ENCODE results near the gene P2RX6. TPM values are rescaled to one million over a fixed set of nuclear protein-coding genes. Genes with fewer than 3 reads are reported as not detected.

P2RX6 gene
- total RNA-seq, 1 donor from 2014 or later, result 0.26 TPM

DNA sequence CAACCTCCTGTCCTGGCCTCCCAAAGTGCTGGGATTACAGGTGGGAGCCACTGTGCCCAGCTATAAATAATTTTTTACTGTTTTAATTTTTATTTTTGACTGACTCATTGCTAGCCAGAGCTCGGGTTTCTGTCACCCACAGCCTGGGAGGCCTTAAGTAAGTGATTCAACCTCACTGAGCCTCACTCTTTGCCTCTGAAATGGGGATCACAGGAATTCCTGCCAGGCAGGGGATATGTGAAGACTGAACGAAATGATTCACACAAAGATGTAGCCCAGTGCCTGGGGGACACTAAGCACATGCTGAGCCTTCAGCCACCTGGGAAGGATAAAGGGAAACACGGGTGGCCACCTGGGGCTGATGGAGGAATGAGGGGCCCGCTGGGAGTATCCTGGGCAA lies 27.0 kb downstream of the P2RX6 start:
- no peak for FAIRE-seq
- Histone ChIP-seq H3K4me3 (ENCODE audit: low read depth, low read length) (no peak overlapping the region), H3K36me3 (ENCODE audit: control insufficient read depth, insufficient read depth, low read length) (no peaks in the 10 kb centered on the region), H3K27me3 (ENCODE audit: control insufficient read depth, insufficient read depth, low read length) (no peaks in the 10 kb centered on the region)
- DNase-seq (ENCODE audit: low read depth), result peak; percentile 52
- TF ChIP-seq, protein P1, sequence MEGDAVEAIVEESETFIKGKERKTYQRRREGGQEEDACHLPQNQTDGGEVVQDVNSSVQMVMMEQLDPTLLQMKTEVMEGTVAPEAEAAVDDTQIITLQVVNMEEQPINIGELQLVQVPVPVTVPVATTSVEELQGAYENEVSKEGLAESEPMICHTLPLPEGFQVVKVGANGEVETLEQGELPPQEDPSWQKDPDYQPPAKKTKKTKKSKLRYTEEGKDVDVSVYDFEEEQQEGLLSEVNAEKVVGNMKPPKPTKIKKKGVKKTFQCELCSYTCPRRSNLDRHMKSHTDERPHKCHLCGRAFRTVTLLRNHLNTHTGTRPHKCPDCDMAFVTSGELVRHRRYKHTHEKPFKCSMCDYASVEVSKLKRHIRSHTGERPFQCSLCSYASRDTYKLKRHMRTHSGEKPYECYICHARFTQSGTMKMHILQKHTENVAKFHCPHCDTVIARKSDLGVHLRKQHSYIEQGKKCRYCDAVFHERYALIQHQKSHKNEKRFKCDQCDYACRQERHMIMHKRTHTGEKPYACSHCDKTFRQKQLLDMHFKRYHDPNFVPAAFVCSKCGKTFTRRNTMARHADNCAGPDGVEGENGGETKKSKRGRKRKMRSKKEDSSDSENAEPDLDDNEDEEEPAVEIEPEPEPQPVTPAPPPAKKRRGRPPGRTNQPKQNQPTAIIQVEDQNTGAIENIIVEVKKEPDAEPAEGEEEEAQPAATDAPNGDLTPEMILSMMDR (IDR thresholded peaks at IDR 0.05; ENCODE audit: insufficient read depth, low read length, severe bottlenecking), result no peak

DNA sequence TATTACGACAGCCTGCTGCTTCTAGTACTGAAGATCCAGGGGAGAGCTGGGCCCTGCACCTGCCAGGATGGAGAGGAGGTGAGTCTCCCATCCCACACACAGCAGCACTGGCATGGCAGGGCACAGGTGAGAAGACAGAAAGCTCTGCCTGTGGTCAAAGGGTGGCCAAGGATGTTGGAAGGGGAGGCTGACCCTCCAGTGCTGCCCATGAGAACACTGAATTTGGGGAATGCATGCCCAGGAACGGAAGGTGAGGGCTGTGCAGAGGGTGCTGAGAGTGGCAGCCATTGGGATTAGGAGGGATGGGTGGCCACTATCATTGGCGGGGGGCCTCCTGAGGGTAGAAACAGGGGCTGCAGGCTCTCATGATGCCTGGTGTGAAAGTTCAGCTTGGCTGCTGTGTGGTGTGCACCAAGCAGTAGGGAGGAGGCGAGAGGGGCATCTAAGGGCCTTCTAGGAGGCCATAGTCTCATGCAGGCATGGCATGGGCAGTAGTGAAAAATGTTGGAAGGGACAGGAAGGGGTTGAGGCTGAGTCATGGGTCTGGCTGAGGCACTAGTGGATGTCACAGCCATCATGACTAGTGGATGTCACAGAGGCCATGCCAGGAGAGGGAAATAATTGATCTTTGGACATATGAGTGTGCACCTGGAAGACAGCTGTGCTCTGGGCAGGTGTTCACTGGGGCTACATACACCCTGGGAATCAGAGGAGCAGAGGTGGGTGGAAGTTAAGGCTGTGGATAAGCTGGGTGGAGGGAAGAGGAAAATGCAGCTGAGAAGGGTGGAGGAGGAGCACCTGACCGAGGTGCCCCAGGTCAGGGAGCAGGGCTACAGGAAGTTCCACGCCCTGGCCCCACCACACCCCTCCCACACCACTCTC lies 28.3 kb downstream of the P2RX6 start:
- FAIRE-seq, result no peak
- TF ChIP-seq, protein P1 (IDR thresholded peaks at IDR 0.05; ENCODE audit: insufficient read depth, low read length, severe bottlenecking), result no peak
- H3K4me3 ChIP-seq (ENCODE audit: low read depth, low read length), result no peak overlapping the region
- DNase-seq (ENCODE audit: low read depth), result no peak
- no peaks in the 10 kb centered on the region for H3K36me3 ChIP-seq (ENCODE audit: control insufficient read depth, insufficient read depth, low read length)
- H3K27me3 ChIP-seq (ENCODE audit: control insufficient read depth, insufficient read depth, low read length), result no peaks in the 10 kb centered on the region

DNA sequence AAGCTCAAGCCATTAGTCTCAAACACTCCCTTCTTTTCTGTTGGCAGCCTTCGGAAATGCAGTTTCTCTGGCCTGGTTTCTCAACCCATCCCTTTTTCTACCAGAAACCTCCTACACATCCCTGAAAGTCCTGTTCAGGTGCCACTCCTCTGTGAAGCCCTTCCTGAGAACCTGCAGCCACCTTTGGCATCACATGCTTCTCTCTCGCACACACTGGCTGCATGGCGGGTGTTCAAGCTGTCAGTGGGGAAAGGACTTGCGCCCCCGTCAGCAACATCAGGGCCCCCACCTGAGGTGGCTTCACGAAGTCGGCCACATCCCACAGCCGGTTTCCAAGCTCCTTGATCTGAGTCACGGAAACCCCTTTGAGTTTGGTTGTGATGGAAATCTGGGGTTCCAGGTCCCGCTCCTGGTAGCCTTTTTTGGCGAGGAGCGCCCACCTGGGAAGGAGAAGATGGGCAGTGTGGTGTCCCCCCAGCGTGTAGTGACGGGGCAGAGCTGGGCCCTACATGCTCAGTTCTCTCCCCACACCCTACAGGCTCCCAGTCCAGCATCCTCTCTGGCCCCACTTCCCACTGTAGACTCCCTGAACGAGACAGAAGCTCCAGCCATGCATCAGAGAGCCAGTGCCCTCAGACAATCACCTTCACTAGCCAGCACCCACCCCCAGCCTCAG lies 29.0 kb downstream of the P2RX6 start:
- no peaks in the 10 kb centered on the region for H3K36me3 ChIP-seq (ENCODE audit: control insufficient read depth, insufficient read depth, low read length)
- H3K27me3 ChIP-seq (ENCODE audit: control insufficient read depth, insufficient read depth, low read length), result no peaks in the 10 kb centered on the region
- FAIRE-seq (no peak), DNase-seq (ENCODE audit: low read depth) (no peak)
- TF ChIP-seq, protein P1 (IDR thresholded peaks at IDR 0.05; ENCODE audit: insufficient read depth, low read length, severe bottlenecking), result no peak
- no peak overlapping the region for H3K4me3 ChIP-seq (ENCODE audit: low read depth, low read length)

DNA sequence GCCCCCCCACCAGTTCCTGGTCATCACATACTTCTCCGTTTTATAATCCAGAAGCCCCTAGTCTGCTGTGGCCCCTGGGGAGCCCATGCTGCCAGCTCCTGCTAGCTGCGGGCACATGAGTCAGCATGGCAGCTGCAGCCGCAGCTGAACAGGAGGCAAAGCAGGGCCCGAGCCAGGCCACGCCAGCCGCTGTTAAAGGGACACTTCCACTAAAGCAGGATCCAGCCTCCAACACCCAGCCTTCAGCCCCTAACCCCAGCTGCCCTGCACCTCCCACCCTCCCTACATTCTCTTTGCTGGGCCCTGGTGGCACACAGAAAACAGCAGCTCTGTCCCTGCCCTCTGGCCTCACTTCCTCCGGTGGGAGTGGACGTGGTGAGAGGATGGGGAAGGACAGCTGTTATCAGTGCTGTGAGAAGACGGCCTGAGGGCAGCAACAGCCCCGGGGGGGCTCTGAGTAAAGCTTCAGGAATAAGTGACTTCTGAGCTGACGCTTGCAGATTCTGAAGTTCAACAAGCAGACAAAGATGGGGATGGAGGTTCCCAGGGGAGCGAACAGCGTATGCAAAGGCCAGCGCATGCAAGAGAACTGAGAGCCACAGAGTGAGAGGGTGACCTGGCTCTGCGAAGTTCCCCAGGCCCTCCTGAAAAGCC lies 30.1 kb downstream of the P2RX6 start:
- FAIRE-seq (peak; percentile 18), DNase-seq (ENCODE audit: low read depth) (no peak)
- Histone ChIP-seq H3K36me3 (ENCODE audit: control insufficient read depth, insufficient read depth, low read length) (no peaks in the 10 kb centered on the region), H3K4me3 (ENCODE audit: low read depth, low read length) (peak overlapping the region; percentile 18), H3K27me3 (ENCODE audit: control insufficient read depth, insufficient read depth, low read length) (no peaks in the 10 kb centered on the region)
- TF ChIP-seq, protein P1 (IDR thresholded peaks at IDR 0.05; ENCODE audit: insufficient read depth, low read length, severe bottlenecking), result no peak

DNA sequence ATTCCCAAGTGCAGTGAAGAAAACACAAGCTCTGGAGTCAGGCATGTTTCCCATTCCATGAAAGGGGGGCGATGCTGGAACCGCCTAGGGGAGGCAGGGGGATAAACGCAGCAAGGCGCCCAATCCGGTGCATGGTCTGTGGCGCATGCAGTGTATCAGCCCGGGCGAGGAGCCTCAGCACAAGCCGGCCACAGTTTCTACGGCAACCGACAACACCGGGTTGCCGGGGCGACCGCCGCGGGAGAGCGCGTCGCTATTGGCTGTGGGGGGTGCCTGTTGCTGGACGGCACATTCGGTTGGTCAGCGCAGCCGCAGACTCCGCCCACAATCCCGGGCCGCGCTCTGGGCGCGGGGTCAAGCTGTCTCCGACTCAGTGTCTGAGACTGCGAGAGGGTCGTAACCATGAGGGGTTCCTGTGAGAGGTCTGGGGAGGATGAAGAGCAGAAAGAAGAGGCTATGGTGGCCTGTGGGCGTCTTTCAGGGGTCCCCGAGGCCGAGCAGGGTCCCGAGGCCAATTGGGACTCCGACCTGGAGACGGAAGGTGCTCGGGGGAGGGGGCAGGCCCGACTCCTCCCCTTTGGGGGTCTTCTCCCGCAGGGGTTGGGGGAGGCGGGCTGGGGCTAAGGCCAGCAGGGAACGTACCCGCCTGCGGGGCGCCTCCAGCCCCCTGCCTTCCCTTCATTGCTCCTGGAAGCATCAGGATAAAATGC lies 30.8 kb downstream of the P2RX6 start, which contains the start of gene LRRC74B:
Gene LRRC74B, plus strand, starts transcription at position 362 of the 710 bp plus-strand sequence. Its CDS starts 41 bp downstream, at position 403.
- Histone ChIP-seq H3K4me3 (ENCODE audit: low read depth, low read length) (peak within 1 kb of the TSS; percentile 32), H3K36me3 (ENCODE audit: control insufficient read depth, insufficient read depth, low read length) (no peaks in the 10 kb centered on the region), H3K27me3 (ENCODE audit: control insufficient read depth, insufficient read depth, low read length) (no peaks in the 10 kb centered on the region)
- DNase-seq (ENCODE audit: low read depth) (peak; percentile 75), FAIRE-seq (no peak)
- TF ChIP-seq, protein P1 (IDR thresholded peaks at IDR 0.05; ENCODE audit: insufficient read depth, low read length, severe bottlenecking), result no peak

Data from bronchial epithelial cell (primary cell).